ENCODE measurements around the gene SPATA24.

DNA sequence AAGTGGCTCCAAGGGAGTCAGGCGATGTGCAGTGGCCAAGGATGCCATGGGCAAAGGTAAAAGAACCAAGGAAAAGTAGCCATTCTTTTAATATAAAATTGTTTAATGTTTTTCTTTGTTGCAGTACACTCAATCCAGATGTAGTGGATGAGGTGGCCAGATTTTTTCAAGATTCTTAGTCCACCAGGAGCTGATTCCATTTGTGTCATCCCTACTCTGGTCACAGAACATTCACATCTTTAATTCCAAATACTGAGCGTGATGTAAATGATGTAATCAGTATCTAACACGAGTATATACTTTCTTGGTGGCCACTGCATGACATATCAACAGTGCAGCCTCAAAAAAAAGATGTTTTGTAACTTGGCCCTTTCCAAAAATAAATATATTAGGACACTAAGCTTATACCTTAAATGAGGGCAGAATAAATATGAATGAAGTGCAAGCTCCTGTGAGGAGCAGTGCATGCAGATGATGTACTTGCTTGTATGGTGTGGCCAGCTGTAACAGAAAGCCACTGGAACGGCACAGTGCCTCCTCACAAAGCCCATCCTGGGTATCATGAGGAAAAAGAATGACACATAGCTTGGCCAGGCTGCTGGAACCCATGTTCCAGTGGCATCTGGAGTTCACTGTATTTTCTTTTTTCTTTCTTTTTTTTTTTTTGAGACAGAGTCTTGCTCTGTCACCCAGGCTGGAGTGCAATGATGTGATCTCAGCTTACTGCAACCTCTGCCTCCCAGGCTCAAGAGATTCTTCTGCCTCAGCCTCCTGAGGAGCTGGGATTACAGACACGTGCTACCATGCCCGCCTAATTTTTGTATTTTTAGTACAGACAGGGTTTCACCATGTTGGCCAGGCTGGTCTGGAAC lies 6.5 kb upstream of the SPATA24 start:
- TF ChIP-seq EZH2 (IDR thresholded peaks at IDR 0.05) (no peak), POLR2AphosphoS5 (IDR thresholded peaks at IDR 0.05; ENCODE audit: low read depth, low read length) (no peak), EZH2phosphoT487 (IDR thresholded peaks at IDR 0.05; ENCODE audit: borderline replicate concordance) (no peak)
- TF ChIP-seq, protein P1, sequence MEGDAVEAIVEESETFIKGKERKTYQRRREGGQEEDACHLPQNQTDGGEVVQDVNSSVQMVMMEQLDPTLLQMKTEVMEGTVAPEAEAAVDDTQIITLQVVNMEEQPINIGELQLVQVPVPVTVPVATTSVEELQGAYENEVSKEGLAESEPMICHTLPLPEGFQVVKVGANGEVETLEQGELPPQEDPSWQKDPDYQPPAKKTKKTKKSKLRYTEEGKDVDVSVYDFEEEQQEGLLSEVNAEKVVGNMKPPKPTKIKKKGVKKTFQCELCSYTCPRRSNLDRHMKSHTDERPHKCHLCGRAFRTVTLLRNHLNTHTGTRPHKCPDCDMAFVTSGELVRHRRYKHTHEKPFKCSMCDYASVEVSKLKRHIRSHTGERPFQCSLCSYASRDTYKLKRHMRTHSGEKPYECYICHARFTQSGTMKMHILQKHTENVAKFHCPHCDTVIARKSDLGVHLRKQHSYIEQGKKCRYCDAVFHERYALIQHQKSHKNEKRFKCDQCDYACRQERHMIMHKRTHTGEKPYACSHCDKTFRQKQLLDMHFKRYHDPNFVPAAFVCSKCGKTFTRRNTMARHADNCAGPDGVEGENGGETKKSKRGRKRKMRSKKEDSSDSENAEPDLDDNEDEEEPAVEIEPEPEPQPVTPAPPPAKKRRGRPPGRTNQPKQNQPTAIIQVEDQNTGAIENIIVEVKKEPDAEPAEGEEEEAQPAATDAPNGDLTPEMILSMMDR (IDR thresholded peaks at IDR 0.05 in 2 of 3, conservative IDR thresholded peaks at IDR 0.05 in 1 of 3; ENCODE audit: borderline replicate concordance in 1 of 3, insufficient read depth in 1 of 3, low read depth in 2 of 3, low read length in 2 of 3), result no peak
